Calu3 (cell line): ENCODE measurements around the gene CCDC34. TPM values are rescaled to one million over a fixed set of nuclear protein-coding genes. Genes with fewer than 3 reads are reported as not detected.

Experiments
- BruUV-seq: library from RNA; stranded (reverse); fragments of 400-500 nt; replicated peaks from 2 replicates; lab custom pipeline; 2021; lab: Mats Ljungman, UMichigan
- CTCF ChIA-PET: fragments of 300-600 bp; sonication (Branson Sonifier 250); formaldehyde crosslinking; loops from one replicate; lab custom pipeline; 2022; ENCODE audit warnings: antibody characterized with exemption; lab: Charles Lee
- DNase-seq: peaks from one replicate; pipeline ENCODE4 v3.0.0; 2022
- H3K27ac Mint-ChIP-seq: one replicate; pipeline ENCODE4 v1.8.0; 2022; ENCODE audit warnings: mixed read lengths; ENCODE audit not compliant: unreplicated experiment
- H3K27me3 Mint-ChIP-seq: one replicate; pipeline ENCODE4 v1.8.0; 2022; ENCODE audit warnings: mixed read lengths; ENCODE audit not compliant: unreplicated experiment
- H3K36me3 Mint-ChIP-seq: one replicate; pipeline ENCODE4 v1.8.0; 2022; ENCODE audit warnings: mild to moderate bottlenecking, moderate library complexity, mixed read lengths; ENCODE audit not compliant: insufficient read depth, unreplicated experiment
- H3K4me1 Mint-ChIP-seq: one replicate; pipeline ENCODE4 v1.8.0; 2022; ENCODE audit warnings: mild to moderate bottlenecking, low read depth, mixed read lengths; ENCODE audit not compliant: unreplicated experiment
- H3K4me3 Mint-ChIP-seq: one replicate; pipeline ENCODE4 v1.8.0; 2022; ENCODE audit warnings: mild to moderate bottlenecking, low read depth, moderate library complexity, mixed read lengths; ENCODE audit not compliant: unreplicated experiment
- H3K9me3 Mint-ChIP-seq: one replicate; pipeline ENCODE4 v1.8.0; 2022; ENCODE audit warnings: low read depth, mixed read lengths; ENCODE audit not compliant: unreplicated experiment
- intact Hi-C: fragments of 100-400 bp; cut with micrococcal nuclease; formaldehyde crosslinking; loops from one replicate; pipeline ENCODE4 v1.10.0; 2022; ENCODE audit not compliant: unreplicated experiment
- total RNA-seq: library from RNA; stranded (reverse); gene quantifications from 2 replicates; pipeline ENCODE4 v1.2.3, GENCODE V29; 2022
- TF ChIP-seq, protein P1 (sequence below): fragments of 200-600 bp; IDR thresholded peaks from one replicate; pipeline ENCODE4 v1.8.0; 2022; ENCODE audit warnings: antibody characterized with exemption; ENCODE audit not compliant: unreplicated experiment

Gene CCDC34
- total RNA-seq, 1 experiment from 2014 or later = 21.6 TPM

DNA sequence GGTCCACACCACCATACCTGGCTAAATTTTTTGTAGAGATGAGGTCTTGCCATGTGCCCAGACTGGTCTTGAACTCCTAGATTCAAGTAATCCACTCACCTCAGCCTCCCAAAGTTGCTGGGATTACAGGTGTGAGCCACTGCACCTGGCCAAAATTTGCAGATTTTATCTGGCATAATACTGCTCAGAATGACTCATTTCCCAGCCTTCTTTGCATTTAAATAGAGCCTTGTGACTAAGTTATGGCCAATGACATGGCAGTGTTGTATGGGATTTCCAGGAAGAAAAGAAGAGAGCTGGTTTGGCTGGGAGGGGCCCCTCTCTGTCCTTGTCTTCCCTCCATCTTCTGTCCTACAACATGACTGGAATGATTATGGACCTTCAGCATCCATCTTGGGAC lies 55.8 kb downstream of the CCDC34 start:
- BruUV-seq = no TSS peak
- intact Hi-C loops = no loop called here
- Mint-ChIP-seq H3K4me3 (no peak overlapping the region), H3K27ac (no peak overlapping the region), H3K36me3 (no peaks in the 10 kb centered on the region), H3K9me3 (peaks cover 5% of the 10 kb centered on the region), H3K4me1 (peaks cover 17% of the 10 kb centered on the region), H3K27me3 (no peaks in the 10 kb centered on the region)
- CTCF ChIA-PET = no interaction called here
- DNase-seq = no peak
- TF ChIP-seq, protein P1, sequence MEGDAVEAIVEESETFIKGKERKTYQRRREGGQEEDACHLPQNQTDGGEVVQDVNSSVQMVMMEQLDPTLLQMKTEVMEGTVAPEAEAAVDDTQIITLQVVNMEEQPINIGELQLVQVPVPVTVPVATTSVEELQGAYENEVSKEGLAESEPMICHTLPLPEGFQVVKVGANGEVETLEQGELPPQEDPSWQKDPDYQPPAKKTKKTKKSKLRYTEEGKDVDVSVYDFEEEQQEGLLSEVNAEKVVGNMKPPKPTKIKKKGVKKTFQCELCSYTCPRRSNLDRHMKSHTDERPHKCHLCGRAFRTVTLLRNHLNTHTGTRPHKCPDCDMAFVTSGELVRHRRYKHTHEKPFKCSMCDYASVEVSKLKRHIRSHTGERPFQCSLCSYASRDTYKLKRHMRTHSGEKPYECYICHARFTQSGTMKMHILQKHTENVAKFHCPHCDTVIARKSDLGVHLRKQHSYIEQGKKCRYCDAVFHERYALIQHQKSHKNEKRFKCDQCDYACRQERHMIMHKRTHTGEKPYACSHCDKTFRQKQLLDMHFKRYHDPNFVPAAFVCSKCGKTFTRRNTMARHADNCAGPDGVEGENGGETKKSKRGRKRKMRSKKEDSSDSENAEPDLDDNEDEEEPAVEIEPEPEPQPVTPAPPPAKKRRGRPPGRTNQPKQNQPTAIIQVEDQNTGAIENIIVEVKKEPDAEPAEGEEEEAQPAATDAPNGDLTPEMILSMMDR = no peak

DNA sequence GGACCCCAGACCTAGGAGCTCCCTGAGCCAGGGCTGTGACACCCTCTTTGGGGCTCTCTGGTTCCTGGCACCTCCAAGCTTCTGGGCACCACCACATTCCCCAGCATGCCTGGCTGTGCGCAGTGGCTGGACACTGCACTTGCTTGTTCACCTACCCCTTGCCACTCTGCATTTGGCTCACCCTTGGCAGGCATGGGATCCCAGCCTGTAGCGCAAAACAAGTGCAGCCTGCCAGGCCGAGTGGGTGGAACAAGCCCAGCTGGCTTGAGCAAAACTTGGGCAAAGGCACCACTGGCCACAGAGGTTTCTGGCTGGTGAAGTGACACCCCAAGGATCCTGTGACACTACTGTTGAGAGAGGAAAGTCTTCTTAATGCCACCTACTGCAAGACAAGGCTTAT lies 57.3 kb downstream of the CCDC34 start:
- CTCF ChIA-PET = interaction anchor here (1.2 kb wide), 1 partner anchor 9 kb away, joined by 3 read pairs; no protein-coding TSS in a partner anchor

DNA sequence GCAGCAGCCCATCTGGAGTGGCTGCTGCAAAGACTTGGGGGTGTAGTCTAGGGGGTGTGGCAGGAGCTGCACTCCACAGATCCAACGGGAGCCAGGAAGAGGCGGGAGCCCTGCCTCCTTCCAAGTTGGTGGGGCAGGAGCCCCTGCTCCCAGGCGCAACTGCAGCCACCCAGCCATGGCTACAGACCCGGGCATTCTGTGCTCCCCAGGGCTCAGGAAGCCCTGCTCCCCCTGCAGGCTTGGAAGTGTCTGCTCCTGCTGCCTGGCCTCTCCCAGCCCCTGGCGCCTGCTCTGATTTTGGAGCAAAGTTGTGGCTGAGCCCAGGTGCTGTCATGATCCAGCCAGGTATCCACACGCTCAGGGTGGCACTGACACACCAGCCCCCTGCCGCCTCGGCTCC lies 58.5 kb downstream of the CCDC34 start:
- CTCF ChIA-PET = no interaction called here
- H3K9me3 Mint-ChIP-seq = peaks cover 5% of the 10 kb centered on the region
- TF ChIP-seq, protein P1 = no peak
- H3K4me1 Mint-ChIP-seq = no peaks in the 10 kb centered on the region
- no peaks in the 10 kb centered on the region for H3K27me3 Mint-ChIP-seq
- no peak overlapping the region for H3K4me3 Mint-ChIP-seq
- DNase-seq = no peak
- no TSS peak for BruUV-seq
- no peak overlapping the region for H3K27ac Mint-ChIP-seq
- no peaks in the 10 kb centered on the region for H3K36me3 Mint-ChIP-seq
- intact Hi-C loops = no loop called here

More for the DNA sequence above, 57.3 kb downstream of the CCDC34 start:
- peaks cover 2% of the 10 kb centered on the region for H3K4me1 Mint-ChIP-seq
- intact Hi-C loops = no loop called here
- H3K4me3 Mint-ChIP-seq = no peak overlapping the region
- no peaks in the 10 kb centered on the region for H3K36me3 Mint-ChIP-seq
- H3K9me3 Mint-ChIP-seq = peaks cover 5% of the 10 kb centered on the region
- TF ChIP-seq, protein P1 = no peak
- no TSS peak for BruUV-seq
- DNase-seq = no peak
- no peaks in the 10 kb centered on the region for H3K27me3 Mint-ChIP-seq
- no peak overlapping the region for H3K27ac Mint-ChIP-seq

DNA sequence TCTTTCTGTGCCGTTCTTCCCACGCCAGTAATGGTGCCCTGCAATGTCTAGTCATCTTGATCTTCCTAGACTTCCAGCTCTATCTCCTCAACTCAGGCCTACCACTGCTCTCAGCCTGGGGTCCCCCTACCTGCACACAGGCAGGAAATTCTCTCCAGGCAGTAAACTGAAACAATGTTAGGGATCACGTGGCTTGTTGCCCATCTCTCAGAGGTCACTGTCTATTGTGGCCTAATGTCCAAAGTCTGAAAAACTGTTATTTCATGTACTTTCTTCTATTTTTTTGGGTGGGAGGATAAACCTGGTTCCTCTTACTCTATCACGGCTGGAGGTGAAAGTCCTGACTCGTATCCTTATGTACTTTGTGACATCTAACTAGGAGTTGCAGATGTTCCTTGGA lies 59.1 kb downstream of the CCDC34 start:
- Mint-ChIP-seq H3K9me3 (peaks cover 5% of the 10 kb centered on the region), H3K4me1 (no peaks in the 10 kb centered on the region), H3K27ac (no peak overlapping the region), H3K36me3 (no peaks in the 10 kb centered on the region), H3K4me3 (no peak overlapping the region), H3K27me3 (no peaks in the 10 kb centered on the region)
- intact Hi-C loops = no loop called here
- TF ChIP-seq, protein P1 = no peak
- BruUV-seq = no TSS peak
- DNase-seq = no peak
- CTCF ChIA-PET = no interaction called here
